HEK293 (cell line): ENCODE data around the gene TMEM41B.

ENCODE experiments used
- FEZF1 ChIP-seq: fragments of 450-650 bp; formaldehyde crosslinking; IDR thresholded peaks from 2 replicates; pipeline ENCODE4 v1.5.1; 2016; ENCODE audit warnings: missing biosample characterization, missing genetic modification characterization
- HOXD13 ChIP-seq: sonication (generic); formaldehyde crosslinking; IDR thresholded peaks from 2 replicates; pipeline ENCODE4 v1.8.0; 2022; ENCODE audit warnings: missing genetic modification reagents, borderline replicate concordance
- KLF9 ChIP-seq: fragments of 450-650 bp; formaldehyde crosslinking; IDR thresholded peaks from 2 replicates; pipeline ENCODE4 v1.5.1; 2016; ENCODE audit warnings: missing biosample characterization, missing genetic modification characterization, low read depth
- MZF1 ChIP-seq: fragments of 450-650 bp; formaldehyde crosslinking; IDR thresholded peaks from 2 replicates; pipeline ENCODE4 v1.5.1; 2017; ENCODE audit warnings: missing biosample characterization, missing genetic modification characterization, borderline replicate concordance
- PRDM4 ChIP-seq: fragments of 450-650 bp; formaldehyde crosslinking; IDR thresholded peaks from 2 replicates; pipeline ENCODE4 v1.5.1; 2017; ENCODE audit warnings: missing biosample characterization, missing genetic modification characterization
- WT1 ChIP-seq: fragments of 450-650 bp; formaldehyde crosslinking; IDR thresholded peaks from 2 replicates; pipeline ENCODE4 v1.5.1; 2016; ENCODE audit warnings: missing biosample characterization, missing genetic modification characterization
- ZBTB8A ChIP-seq: fragments of 450-650 bp; formaldehyde crosslinking; IDR thresholded peaks from 2 replicates; pipeline ENCODE4 v1.5.1; 2016; ENCODE audit warnings: missing biosample characterization, missing genetic modification characterization
- ZNF157 ChIP-seq: fragments of 450-650 bp; formaldehyde crosslinking; IDR thresholded peaks from 2 replicates; pipeline ENCODE4 v1.5.1; 2016; ENCODE audit warnings: missing biosample characterization, missing genetic modification characterization
- ZNF18 ChIP-seq: fragments of 450-650 bp; formaldehyde crosslinking; IDR thresholded peaks from 2 replicates; pipeline ENCODE4 v1.5.1; 2016; ENCODE audit warnings: missing biosample characterization, missing genetic modification characterization
- ZNF2 ChIP-seq: fragments of 450-650 bp; formaldehyde crosslinking; IDR thresholded peaks from 2 replicates; pipeline ENCODE4 v1.5.1; 2016; ENCODE audit warnings: missing biosample characterization, missing genetic modification characterization
- ZNF223 ChIP-seq: fragments of 450-650 bp; formaldehyde crosslinking; IDR thresholded peaks from 2 replicates; pipeline ENCODE4 v1.5.1; 2016; ENCODE audit warnings: missing biosample characterization, missing genetic modification characterization
- ZNF274 ChIP-seq, 2 experiments: fragments of 200-500 bp in 1 of 2; fragments of 450-650 bp in 1 of 2; sonication (Bioruptor generic) in 1 of 2; formaldehyde crosslinking in 1 of 2; IDR thresholded peaks; 2 replicates each; pipeline versions ENCODE4 v1.5.1 to v1.6.1; 2014 to 2016; ENCODE audit warnings: borderline replicate concordance in 1 of 2, inconsistent platforms in 1 of 2, low read length in 1 of 2, missing biosample characterization in 1 of 2, missing genetic modification characterization in 1 of 2
- ZNF350 ChIP-seq: fragments of 450-650 bp; formaldehyde crosslinking; IDR thresholded peaks from 2 replicates; pipeline ENCODE4 v1.5.0; 2017; ENCODE audit warnings: missing biosample characterization, mild to moderate bottlenecking, missing genetic modification characterization
- ZNF398 ChIP-seq: fragments of 450-650 bp; formaldehyde crosslinking; IDR thresholded peaks from 2 replicates; pipeline ENCODE4 v1.5.1; 2017; ENCODE audit warnings: missing biosample characterization, missing genetic modification characterization
- ZNF48 ChIP-seq: fragments of 450-650 bp; formaldehyde crosslinking; IDR thresholded peaks from 2 replicates; pipeline ENCODE4 v1.5.1; 2016; ENCODE audit warnings: missing biosample characterization, missing genetic modification characterization
- ZNF501 ChIP-seq: fragments of 450-650 bp; formaldehyde crosslinking; IDR thresholded peaks from 2 replicates; pipeline ENCODE4 v1.5.1; 2016; ENCODE audit warnings: missing biosample characterization, missing genetic modification characterization
- ZNF521 ChIP-seq: fragments of 450-650 bp; formaldehyde crosslinking; IDR thresholded peaks from 2 replicates; pipeline ENCODE4 v1.5.1; 2017; ENCODE audit warnings: missing biosample characterization, mild to moderate bottlenecking, missing genetic modification characterization
- ZNF660 ChIP-seq: fragments of 450-650 bp; IDR thresholded peaks from 2 replicates; pipeline ENCODE4 v1.5.1; 2018; ENCODE audit warnings: missing biosample characterization, mild to moderate bottlenecking, missing genetic modification characterization
- ZNF670 ChIP-seq: fragments of 450-650 bp; formaldehyde crosslinking; IDR thresholded peaks from 2 replicates; pipeline ENCODE4 v1.5.1; 2016; ENCODE audit warnings: missing biosample characterization, missing genetic modification characterization, low read depth
- ZNF768 ChIP-seq: fragments of 450-650 bp; formaldehyde crosslinking; IDR thresholded peaks from 2 replicates; pipeline ENCODE4 v1.5.1; 2018; ENCODE audit warnings: missing biosample characterization, mild to moderate bottlenecking, missing genetic modification characterization
- ZNF776 ChIP-seq: fragments of 450-650 bp; formaldehyde crosslinking; IDR thresholded peaks from 2 replicates; pipeline ENCODE4 v1.5.0; 2017; ENCODE audit warnings: missing biosample characterization, missing genetic modification characterization, borderline replicate concordance
- ZNF830 ChIP-seq: fragments of 450-650 bp; IDR thresholded peaks from 2 replicates; pipeline ENCODE4 v1.5.0; 2018; ENCODE audit warnings: missing biosample characterization, missing genetic modification characterization, low read depth, mild to moderate bottlenecking, moderate library complexity
- ZSCAN4 ChIP-seq: fragments of 450-650 bp; formaldehyde crosslinking; IDR thresholded peaks from 2 replicates; pipeline ENCODE4 v1.5.1; 2017; ENCODE audit warnings: missing biosample characterization, missing genetic modification characterization
- TF ChIP-seq, protein P1 (sequence below): fragments of 450-650 bp; formaldehyde crosslinking; IDR thresholded peaks from 2 replicates; pipeline ENCODE4 v1.5.1; 2016; ENCODE audit warnings: missing biosample characterization, missing genetic modification characterization
- TF ChIP-seq, protein P2 (sequence below): fragments of 450-650 bp; formaldehyde crosslinking; IDR thresholded peaks from 2 replicates; pipeline ENCODE4 v1.5.1; 2017; ENCODE audit warnings: missing biosample characterization, missing genetic modification characterization
- TF ChIP-seq, protein P3 (sequence below): fragments of 450-650 bp; formaldehyde crosslinking; IDR thresholded peaks from 2 replicates; pipeline ENCODE4 v1.5.1; 2016; ENCODE audit warnings: missing biosample characterization, missing genetic modification characterization, low read depth

TMEM41B gene

GRCh38 chr11:9265211-9266131 is 48.9 kb downstream of the TMEM41B start, which contains the start of gene DENND5A (continued):
- TF ChIP-seq, protein P1, sequence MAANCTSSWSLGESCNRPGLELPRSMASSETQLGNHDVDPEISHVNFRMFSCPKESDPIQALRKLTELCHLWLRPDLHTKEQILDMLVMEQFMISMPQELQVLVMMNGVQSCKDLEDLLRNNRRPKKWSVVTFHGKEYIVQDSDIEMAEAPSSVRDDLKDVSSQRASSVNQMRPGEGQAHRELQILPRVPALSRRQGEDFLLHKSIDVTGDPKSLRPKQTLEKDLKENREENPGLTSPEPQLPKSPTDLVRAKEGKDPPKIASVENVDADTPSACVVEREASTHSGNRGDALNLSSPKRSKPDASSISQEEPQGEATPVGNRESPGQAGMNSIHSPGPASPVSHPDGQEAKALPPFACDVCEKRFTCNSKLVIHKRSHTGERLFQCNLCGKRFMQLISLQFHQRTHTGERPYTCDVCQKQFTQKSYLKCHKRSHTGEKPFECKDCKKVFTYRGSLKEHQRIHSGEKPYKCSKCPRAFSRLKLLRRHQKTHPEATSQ: no peak
- TF ChIP-seq PRDM4 (tag by site-specific recombination) (no peak; the same call in 1 of the 2 replicates), ZNF274 (IDR thresholded peaks at IDR 0.05; ENCODE audit: low read length) (no peak), ZNF274 (tag by site-specific recombination; IDR thresholded peaks at IDR 0.05; ENCODE audit: borderline replicate concordance) (no peak), MZF1 (tag by site-specific recombination) (no peak), ZNF350 (tag by site-specific recombination) (no peak), ZNF776 (tag by site-specific recombination) (no peak), ZNF398 (tag by site-specific recombination) (peak; percentile 36; the same call in 1 of the 2 replicates), KLF9 (tag by site-specific recombination) (peak; percentile 81), ZNF501 (tag by site-specific recombination) (no peak), ZNF830 (tag by site-specific recombination) (no peak), ZNF48 (no peak), ZNF18 (tag by site-specific recombination) (no peak), ZNF660 (tag by site-specific recombination) (no peak), ZNF521 (tag by site-specific recombination) (no peak), ZSCAN4 (tag by site-specific recombination) (no peak), HOXD13 (CRISPR knock-in tag) (no peak), ZNF670 (tag by site-specific recombination) (no peak), ZNF157 (tag by site-specific recombination) (no peak), WT1 (peak; percentile 60), ZNF223 (tag by site-specific recombination) (no peak), ZNF768 (tag by site-specific recombination) (no peak), ZBTB8A (tag by site-specific recombination) (peak; percentile 76), FEZF1 (tag by site-specific recombination) (no peak), ZNF2 (no peak)
- TF ChIP-seq, protein P2, sequence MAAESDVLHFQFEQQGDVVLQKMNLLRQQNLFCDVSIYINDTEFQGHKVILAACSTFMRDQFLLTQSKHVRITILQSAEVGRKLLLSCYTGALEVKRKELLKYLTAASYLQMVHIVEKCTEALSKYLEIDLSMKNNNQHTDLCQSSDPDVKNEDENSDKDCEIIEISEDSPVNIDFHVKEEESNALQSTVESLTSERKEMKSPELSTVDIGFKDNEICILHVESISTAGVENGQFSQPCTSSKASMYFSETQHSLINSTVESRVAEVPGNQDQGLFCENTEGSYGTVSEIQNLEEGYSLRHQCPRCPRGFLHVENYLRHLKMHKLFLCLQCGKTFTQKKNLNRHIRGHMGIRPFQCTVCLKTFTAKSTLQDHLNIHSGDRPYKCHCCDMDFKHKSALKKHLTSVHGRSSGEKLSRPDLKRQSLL (tag by site-specific recombination): no peak
- TF ChIP-seq, protein P3, sequence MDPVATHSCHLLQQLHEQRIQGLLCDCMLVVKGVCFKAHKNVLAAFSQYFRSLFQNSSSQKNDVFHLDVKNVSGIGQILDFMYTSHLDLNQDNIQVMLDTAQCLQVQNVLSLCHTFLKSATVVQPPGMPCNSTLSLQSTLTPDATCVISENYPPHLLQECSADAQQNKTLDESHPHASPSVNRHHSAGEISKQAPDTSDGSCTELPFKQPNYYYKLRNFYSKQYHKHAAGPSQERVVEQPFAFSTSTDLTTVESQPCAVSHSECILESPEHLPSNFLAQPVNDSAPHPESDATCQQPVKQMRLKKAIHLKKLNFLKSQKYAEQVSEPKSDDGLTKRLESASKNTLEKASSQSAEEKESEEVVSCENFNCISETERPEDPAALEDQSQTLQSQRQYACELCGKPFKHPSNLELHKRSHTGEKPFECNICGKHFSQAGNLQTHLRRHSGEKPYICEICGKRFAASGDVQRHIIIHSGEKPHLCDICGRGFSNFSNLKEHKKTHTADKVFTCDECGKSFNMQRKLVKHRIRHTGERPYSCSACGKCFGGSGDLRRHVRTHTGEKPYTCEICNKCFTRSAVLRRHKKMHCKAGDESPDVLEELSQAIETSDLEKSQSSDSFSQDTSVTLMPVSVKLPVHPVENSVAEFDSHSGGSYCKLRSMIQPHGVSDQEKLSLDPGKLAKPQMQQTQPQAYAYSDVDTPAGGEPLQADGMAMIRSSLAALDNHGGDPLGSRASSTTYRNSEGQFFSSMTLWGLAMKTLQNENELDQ (tag by site-specific recombination): no peak
